ENCODE measurements around the gene FUBP3.
"Not testable (repeated sequence)": the region's sequence is repeated elsewhere in the genome, so short reads cannot be mapped to it uniquely, and the experiment has no call there.

The FUBP3 gene

DNA sequence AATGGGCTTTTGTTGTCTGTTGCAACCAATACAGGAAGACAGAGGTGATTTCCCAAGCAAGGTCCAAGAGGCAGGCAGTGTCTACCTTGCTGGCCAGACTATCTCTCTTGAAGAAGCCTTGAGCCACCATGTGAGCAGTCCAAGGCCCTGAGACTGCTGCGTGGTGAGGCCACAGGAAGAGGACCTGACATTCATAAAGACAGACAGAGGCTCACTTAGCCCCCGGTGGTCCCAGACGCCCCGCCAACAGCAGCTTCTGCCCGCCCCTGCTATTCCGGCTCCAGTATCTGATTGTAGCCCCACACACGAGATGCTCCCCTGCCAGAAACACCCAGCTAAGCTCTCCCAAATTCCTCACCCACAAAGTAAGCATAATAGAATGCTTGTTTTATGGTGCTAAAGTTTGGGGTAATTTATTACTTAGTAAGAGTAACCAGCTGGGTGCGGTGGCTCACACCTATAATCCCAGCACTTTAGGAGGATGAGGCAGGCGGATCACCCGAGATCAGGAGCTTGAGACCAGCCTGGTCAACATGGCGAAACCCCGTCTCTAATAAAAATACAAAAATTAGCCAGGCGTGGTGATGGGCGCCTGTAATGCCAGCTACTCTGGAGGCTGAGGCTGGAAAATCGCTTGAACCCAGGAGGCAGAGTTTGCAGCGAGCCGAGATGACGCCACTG is 22.8 kb upstream of the FUBP3 start:
- no peak for DNase-seq (ENCODE audit: low read depth in 2 of 2)

DNA sequence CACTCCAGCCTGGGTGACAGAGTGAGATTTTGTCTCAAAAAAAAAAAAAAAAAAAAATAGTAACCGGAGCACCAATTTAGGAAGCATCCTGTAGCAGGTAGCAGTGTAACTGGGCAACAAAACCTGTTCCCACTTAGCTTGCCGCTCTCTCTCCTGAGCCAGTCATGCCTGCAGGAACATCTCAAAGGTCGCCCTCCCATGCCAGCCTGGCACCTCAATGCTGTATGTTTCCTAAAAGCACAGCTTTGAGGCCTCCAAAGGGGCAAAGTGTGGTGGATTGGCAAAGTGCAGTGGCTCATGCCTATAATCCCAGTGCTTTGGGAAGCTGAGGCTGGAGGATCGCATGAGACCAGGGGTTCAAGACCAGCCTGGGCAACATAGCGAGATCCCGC is 22.3 kb upstream of the FUBP3 start:
- no peak for DNase-seq (ENCODE audit: low read depth in 2 of 2)

DNA sequence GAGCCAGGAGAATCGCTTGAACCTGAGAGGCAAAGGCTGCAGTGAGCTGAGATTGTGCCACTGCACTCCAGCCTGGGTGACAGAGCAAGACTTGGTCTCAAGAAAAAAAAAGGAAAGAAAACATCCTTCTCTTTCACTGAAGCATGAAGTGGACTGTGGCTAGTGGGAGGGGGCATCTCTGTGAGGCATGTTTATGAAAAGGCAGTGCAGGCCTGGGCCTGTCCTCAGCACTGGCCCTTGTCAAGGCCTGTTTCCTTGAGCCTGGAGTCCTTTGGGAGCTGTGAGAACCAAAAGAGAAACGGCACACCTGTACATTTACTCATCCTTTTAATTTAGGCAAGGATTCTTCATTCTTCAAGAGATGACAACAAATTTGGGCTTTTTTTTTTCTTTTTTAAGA is 18.3 kb upstream of the FUBP3 start:
- DNase-seq (ENCODE audit: low read depth in 2 of 2): no peak

DNA sequence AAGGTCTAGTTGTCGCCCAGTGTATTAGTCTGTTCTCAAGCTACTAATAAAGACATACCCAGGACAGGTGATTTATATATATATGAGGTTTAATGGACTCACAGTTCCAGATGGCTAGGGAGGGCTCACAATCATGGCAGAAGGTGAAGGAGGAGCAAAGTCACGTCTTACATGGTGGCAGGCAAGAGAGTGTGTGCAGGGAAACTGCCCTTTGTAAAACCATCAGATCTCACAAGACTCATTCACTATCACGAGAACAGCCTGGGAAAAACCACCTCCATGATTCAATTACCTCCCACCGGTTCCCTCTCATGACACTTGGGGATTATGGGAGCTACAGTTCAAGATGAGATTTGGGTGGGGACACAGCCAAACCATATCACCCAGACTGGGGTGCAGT is 16.9 kb upstream of the FUBP3 start:
- DNase-seq (ENCODE audit: low read depth in 2 of 2): not testable (repeated sequence)

DNA sequence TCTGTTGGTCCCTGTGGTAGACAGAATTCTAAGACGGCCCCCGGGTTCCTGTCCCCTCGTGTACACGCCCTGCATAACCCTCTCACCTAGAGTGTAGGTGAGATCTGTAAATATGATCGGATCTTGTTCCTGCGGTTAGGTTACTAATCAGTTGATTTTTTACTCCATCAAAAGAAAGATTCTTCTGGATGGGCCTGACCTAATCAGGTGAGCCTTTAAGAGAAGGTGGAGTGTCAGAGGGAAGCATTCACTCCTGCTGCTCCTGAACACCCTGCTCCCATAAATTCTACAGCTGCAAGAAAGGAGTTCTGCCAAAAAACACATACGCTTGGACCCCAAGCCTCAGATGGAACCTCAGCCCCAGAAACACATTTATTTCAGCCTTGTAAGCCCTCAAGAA is 15.6 kb upstream of the FUBP3 start:
- DNase-seq (ENCODE audit: low read depth in 2 of 2): no peak

DNA sequence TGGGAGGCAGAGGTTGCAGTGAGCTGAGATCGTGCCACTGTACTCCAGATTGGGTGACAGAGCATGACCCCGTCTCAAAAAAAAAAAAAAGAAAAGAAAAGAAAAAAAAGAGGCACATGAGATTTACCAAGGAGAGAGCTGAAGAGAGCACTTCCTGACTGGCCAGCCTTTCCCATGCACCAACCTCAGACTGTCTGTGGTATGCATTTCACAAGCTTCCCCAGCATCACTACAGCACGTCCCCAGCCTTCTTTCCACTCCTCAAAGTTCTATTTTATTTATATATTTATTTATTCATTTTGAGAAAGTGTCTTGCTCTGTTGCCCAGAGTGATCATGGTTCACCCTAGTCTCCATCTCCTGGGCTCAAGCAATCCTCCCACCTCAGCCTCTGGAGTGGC is 13.6 kb upstream of the FUBP3 start:
- no peak for DNase-seq (ENCODE audit: low read depth in 2 of 2)

DNA sequence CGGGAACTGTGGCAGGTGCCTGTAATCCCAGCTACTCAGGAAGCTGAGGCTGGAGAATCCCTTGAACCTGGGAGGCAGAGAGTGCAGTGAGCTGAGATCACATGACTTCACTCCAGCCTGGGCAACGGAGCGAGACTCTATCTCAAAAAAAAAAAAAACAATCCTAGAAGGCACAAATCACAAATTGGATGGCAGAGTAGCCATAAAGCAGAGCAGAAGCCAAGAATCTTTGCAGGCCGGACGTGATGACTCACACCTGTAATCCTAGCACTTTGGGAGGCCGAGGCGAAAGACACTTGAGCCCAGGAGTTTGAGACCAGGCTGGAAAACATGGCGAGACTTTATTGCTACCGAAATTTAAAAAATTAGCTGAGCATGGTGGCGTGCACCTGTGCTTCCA is 9.2 kb upstream of the FUBP3 start:
- DNase-seq (ENCODE audit: low read depth in 2 of 2): no peak

DNA sequence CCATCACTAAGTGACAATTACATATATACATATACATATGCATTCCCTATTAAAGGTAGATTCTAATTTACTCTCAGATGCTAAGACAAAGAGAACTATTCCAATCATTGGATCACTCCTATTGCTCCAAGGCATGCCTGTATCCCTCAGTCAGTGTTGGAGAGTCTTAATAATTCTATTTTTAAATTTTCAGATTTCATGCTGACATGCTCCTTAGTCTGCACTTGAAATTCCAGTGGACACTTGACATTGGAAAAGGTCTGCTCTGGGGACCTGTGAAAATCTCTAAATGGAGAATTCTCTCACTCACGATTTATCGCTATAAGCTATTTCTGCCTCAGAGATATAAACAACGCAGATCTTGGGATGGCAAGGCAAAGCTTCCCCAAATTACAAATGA is 3.9 kb upstream of the FUBP3 start:
- no peak for DNase-seq (ENCODE audit: low read depth in 2 of 2)

DNA sequence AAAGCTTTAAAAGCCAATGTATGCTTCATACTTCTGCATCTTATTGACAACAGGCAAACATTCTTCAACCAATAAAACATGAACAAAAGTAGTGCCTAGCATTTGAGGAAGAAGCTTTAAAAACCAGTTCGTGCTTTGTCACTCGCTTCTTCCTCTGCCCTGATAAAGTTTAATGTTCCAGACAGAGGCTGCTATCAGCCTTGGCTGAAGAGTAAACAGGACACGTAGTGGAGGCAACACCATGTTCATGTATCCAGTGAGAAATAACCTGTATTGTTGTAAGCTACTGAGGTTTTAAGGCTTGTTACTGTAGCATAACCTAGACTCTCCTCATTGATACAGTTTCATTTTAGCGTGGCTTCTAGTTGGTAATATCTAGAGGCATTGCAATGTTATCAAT is 3.2 kb upstream of the FUBP3 start:
- DNase-seq (ENCODE audit: low read depth in 2 of 2): no peak

DNA sequence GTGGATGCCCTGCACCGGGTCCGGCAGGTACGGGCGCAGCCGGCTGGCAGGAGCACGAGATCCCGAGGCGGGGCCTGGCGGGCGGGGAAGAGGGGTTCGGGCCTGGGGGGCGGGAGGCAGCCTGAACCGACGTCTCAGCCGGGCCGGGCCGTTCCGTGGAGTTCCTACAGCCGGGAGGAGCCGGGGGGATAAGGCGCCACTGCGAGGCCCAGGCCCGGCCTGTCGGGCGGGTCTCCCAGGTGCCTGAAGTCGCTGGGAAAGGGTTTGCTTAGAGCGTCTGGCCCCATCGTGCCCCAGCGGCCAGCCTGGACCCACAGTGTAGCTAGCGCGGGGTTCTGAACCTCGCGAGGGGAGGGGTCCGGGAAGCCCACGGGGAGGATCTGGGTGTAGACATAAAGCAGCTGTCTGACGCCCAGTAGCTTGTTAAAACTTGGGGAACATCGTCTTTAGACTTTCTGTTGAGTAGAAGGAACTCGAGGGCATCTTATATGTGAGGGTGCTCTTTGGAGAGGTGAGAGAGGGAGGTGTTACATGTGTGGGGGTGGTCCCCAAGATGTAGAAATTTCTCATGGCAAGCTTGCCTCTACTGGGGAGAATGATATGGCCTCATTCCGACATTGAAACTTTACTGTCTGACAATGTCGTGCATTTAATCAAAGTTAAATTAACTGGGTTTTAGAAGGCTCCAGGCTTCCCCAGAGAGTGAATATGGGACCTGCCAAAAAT is 524 bp downstream of the FUBP3 start:
- no peak for DNase-seq (ENCODE audit: low read depth in 2 of 2)

DNA sequence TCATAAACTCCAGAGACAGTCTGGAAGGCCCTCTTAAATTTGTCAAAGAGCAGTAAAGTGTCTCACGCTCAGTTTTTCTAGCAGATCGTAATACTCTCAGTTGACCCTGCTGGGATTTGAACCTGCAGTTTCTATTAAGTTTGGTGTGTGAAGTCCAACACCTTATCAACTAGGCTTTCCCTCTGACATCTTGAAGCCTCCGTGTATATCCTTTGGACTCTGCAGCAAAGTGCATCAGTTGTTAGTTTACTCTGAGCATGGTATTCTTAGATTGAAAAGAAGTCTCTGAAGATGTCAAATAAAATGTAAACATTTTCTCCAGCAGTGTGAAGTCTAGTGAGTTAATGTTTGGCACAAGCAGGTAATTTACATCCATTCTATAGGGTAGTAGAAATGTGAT is 2.4 kb downstream of the FUBP3 start:
- no peak for DNase-seq (ENCODE audit: low read depth in 2 of 2)

DNA sequence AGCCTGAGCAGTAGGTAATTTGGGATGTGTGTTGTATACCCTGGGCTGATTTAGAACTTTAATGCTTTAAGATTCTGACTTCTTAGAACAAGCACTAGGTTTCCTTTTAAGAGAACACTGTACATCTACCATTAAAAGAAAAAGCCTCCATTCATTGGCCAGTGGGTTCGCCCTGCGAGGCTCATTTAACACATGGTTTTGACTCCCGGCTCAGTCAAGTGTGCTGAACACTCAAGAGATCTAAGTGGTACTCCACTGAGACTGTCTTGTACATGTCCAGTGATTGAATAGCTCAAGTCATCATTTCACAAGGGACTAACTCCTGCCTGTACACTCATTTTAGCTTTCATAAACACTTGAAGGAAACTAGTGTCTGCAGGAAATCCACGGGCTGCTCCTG is 3.9 kb downstream of the FUBP3 start:
- no peak for DNase-seq (ENCODE audit: low read depth in 2 of 2)

DNA sequence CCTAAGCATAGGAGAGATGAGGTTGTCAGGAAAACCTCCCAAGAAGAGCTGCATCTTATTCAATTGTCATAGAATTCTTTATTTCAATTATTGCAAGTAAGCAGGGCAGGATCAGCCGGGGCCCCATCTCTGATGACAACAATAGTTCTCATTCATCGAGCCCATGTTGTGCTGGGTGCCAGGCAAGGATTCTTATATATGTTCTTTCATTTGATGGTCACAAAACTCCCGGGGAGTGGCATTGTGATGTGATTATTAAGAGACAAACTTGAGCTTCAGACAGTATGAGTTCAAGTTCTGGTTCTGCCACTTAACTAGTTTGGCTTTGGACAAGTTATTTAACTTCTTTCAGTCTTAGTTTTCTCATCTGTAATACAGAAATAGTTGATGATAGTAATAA is 8.5 kb downstream of the FUBP3 start:
- DNase-seq (ENCODE audit: low read depth in 2 of 2): no peak

DNA sequence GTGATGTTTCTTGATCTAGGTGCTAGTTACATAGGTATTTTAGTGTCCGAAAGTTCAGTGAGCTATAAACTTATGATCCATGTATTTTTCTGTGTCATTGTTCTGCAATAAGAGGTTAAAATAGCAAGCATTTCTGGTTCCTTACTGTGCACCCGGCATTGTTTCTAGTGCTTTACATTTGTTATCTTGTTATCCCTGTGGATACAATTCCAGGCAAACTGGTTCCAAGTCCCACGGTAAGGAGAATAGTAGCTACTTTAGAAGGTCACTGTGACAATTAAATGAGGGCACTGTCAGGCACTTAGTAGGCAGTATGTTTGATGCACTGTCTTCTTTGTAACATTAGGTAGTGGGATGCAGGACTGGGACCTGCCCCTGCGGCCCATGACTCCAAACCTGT is 9.0 kb downstream of the FUBP3 start:
- DNase-seq (ENCODE audit: low read depth in 2 of 2): no peak

DNA sequence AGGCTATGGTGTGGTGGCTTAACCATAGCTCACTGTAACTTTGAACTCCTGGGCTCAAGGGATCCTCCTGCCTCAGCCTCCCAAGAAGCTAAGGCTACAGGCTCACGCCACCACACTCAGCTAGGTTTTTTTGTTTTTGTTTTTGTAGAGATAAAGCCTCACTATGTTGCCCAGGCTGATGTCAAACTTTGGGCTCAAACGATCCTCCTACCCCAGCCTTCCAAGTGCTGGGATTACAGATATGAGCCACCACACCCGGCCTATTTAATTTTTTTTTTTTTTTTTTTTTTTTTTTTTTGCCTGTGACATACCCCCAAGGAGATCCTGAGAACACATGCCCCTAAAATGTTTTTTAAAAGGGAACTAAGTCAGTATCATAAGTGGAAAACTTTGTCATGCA is 10.4 kb downstream of the FUBP3 start:
- DNase-seq (ENCODE audit: low read depth in 2 of 2): no peak

DNA sequence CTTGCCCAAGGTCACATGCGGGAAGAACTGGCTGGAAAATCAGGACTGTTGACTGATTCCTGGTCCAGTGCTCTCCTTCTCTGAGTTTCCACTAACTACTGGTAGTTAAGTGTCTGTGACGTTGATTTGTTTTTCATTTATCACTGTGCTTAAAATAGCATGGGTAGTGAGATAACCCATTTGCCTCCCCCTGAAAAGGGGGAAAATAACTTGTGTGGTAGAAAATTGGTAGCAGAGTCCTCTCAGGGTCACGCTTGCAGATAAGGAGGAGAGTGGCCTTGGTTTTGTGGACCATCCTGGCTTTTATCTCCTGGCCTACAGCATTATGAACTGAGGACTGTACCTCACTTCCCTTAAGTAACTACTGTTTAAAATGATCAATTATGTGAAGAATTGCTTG is 10.9 kb downstream of the FUBP3 start:
- DNase-seq (ENCODE audit: low read depth in 2 of 2): no peak

DNA sequence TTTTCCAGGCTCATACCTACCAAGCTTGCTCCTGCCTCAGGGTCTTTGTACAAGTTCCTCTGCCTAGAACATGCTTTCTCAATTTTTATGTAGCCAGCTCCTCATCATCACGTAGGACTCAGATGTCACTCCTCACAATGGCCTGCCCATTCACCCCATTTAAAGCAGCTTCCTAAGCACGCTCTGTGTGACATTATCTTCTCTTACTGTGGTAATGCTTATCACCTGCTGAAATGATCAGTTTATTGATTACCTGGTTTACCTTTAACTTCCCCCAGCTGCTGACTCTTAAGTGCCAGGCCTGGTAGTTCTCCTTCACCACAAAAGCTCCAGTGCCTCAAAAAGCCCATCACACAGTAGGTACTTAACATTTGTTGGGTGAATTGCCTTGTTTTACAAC is 13.6 kb downstream of the FUBP3 start:
- DNase-seq (ENCODE audit: low read depth in 2 of 2): no peak

DNA sequence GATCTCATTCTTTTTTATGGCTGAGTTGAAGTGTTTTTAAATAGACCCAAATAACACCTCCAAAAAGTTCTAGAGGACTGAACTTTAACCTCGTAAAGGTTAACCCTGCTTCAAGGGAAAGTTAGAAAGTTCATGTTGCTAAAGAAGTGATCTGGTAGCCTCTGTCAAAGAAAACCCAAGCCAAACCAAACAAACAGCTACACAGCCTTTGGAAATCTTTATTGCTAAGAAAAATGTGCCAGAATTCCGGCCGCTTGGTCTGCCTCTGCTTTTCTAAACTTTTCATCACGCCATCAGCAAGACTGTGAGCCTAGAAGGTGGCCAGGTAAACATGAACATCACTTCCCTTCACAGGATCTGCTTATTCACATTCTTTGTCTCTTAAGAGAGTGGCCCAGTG is 17.9 kb downstream of the FUBP3 start:
- no peak for DNase-seq (ENCODE audit: low read depth in 2 of 2)

DNA sequence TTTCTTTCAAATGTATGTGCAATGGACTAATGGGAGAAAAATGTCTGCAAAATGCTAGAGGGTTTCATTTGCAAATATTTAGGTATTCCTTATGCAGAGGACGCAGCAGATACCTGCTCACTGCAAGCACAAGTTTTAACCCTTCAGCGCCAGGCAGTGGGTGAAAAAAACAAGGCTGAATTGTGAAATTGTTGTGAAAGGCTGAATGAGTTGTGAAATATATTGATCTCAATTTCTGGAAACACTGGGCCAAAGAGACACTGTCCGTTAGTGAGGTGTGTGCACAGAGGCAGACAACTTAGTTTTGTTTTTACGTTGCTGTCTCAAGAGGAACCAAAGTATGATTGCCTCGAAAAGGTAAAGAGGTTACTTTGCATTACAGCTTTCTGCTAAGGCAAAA is 18.8 kb downstream of the FUBP3 start:
- DNase-seq (ENCODE audit: low read depth in 2 of 2): no peak

DNA sequence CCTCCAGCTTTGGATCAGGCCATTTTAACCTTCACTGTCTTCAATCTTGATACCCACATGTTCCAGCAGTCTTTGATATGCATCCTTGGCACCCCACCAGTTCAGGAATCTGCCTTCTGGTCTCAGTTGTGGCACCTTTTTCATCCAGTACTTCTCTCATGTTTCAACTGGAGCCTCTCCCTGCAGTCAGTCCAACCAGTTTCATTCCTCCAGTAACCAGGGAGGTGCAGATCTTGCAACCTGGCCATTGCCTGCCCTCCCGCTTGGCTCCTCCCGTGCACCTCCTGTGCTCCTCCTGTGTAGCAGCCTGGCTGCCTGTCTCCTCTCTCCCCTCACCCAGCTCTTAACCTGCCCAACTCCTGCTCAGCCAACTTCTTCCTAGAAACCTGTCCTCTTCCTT is 20.2 kb downstream of the FUBP3 start:
- no peak for DNase-seq (ENCODE audit: low read depth in 2 of 2)

DNA sequence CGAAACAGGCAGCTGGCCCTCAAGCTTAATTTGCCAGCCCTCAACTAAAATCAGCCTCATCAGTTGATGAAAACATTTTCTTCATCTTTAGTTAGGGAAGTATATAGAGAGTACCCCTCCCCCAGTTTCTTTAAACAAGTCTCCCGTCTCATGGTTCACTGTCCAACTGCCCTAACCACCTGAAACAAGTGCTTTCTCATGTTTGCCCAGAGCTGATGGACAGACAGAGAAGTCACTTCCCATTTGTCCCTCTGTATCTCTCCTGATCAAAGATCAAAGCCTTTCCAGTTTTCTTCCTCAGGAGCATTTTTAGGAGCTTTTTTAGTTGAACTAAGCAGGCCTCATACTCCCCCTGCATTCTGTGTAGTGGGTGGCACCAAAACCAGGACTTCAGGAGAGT is 21.7 kb downstream of the FUBP3 start:
- DNase-seq (ENCODE audit: low read depth in 2 of 2): no peak

DNA sequence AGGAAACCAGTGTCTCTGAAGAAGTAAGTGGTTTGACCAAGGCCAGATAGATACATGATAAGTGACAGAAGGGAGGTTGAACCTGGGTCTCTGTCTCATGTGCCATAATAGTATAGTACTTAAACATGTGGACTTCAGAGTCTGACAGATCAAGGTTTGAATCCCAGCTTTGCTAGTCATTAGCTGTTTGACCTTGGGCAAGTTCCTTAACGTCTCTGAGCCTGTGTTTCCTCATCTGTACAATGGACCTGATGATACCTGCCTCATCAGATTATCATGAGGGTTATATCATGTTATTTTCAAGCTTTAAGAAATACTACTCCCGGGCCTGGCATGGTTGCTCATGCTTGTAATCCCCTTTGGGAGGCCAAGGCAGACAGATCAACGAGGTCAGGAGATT is 24.9 kb downstream of the FUBP3 start:
- no peak for DNase-seq (ENCODE audit: low read depth in 2 of 2)

DNA sequence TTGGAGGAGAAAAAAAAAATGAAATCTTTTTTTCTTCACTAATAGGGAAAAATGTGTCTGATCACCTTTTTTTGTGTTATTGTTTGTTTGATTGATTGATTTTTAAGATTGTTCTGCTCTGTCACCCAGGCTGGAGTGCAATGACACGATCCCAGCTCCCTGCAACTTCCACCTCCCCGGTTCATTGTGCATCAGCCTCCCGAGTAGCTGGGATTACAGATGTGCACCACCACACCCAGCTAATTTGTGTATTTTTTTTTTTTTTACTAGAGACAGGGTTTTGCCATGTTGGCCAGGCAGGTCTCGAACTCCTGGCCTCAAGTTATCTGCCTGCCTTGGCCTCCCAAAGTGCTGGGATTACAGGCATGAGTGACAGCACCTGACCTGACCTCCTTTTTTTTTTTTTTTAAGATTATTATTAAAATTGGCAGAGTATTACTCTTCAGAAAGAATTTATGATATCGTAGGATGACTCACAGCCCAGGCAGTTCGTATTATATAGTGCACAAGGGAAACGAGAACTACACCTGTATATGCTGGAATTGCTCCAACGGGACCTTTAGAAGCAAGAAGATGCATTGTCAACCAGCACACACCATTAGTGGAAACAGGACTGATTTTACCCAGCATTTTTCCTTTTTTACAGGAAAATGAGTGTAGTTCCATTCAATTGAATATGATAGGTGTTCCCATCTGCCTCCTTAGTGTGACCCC is 27.7 kb downstream of the FUBP3 start:
- DNase-seq (ENCODE audit: low read depth in 2 of 2): peak; percentile 2 to 5
